Ovary (tissue), 9 donors: ENCODE data around the gene SGCB. TPM values are rescaled to one million over a fixed set of nuclear protein-coding genes. Genes with fewer than 3 reads are reported as not detected.

ENCODE experiments used
- DNase-seq, 5 donors: peaks; one replicate each; pipeline ENCODE4 v3.0.0-alpha.2; 2019 to 2020
- H3K27ac ChIP-seq, 2 donors: fragments of 200-600 bp; one replicate each; pipeline versions ENCODE4 v1.5.1 to v1.8.0; 2019 to 2022
- H3K27me3 ChIP-seq: fragments of 200-600 bp; one replicate; pipeline ENCODE4 v1.8.0; 2022
- H3K36me3 ChIP-seq: fragments of 200-600 bp; sonication (generic); one replicate; pipeline ENCODE4 v1.5.1; 2019
- H3K4me1 ChIP-seq: one replicate; pipeline ENCODE4 v1.8.1; 2013; ENCODE audit warnings: mild to moderate bottlenecking, moderate library complexity; ENCODE audit not compliant: insufficient read depth
- H3K4me3 ChIP-seq: fragments of 200-600 bp; sonication (generic); one replicate; pipeline ENCODE4 v1.5.1; 2017
- H3K9me3 ChIP-seq, 2 donors: fragments of 200-600 bp in 1 of 2; sonication (generic) in 1 of 2; one replicate each; pipeline versions ENCODE4 v1.5.1 to v1.8.1; 2013 to 2019; ENCODE audit warnings: mild to moderate bottlenecking in 1 of 2, moderate library complexity in 1 of 2
- CTCF ChIP-seq, 3 donors: fragments of 450-650 bp in 2 of 3; fragments of 200-600 bp in 1 of 3; IDR thresholded peaks; one replicate each; pipeline versions ENCODE4 v1.5.1 to v1.8.0; 2016 to 2022; ENCODE audit warnings: antibody characterized with exemption in 3 of 3, mild to moderate bottlenecking in 1 of 3
- EP300 ChIP-seq: sonication (generic); formaldehyde crosslinking; IDR thresholded peaks from one replicate; pipeline ENCODE4 v1.6.1; 2017; ENCODE audit warnings: antibody characterized with exemption
- POLR2A ChIP-seq: fragments of 450-650 bp; IDR thresholded peaks from one replicate; pipeline ENCODE4 v1.6.1; 2017; ENCODE audit warnings: antibody characterized with exemption, mild to moderate bottlenecking, moderate library complexity
- WGBS, 3 donors: extraction: QIAGEN DNeasy Blood & Tissue Kit in 1 of 3; methylation state at CpG; one replicate each; pipeline versions ENCODE4 v1.1.5 to v1.1.7; 2013 to 2017; 5-methylcytosine and 5-hydroxymethylcytosine counted together
- intact Hi-C, 4 donors: fragments of 100-400 bp; cut with DNase I; formaldehyde crosslinking; loops; one replicate each; pipeline versions ENCODE4 v1.11.0 to v1.15.1; 2022 to 2023
- polyA plus RNA-seq, 2 donors: library from polyadenylated mRNA; stranded (reverse); fragments of 200-250 nt in 1 of 2; fragments of 350-450 nt in 1 of 2; fragmentation: Illumina TruSeq in 1 of 2; extraction: RNeasy Lipid Tissue Mini Kit (QIAGEN cat#74804) in 1 of 2; gene quantifications; one replicate each; pipeline ENCODE4 v1.2.3, GENCODE V29; 2013 to 2014
- total RNA-seq, 7 donors: library from RNA; depleted of rRNA in 2 of 7; stranded (reverse); fragments of >200 nt in 2 of 7; fragmentation: NEBNext Ultra II Directional in 3 of 7; extraction: Animal tissue kit (Norgen Biotek cat#: 25700) in 3 of 7; gene quantifications; one replicate each; pipeline versions ENCODE4 v1.1.0 to v1.2.4, GENCODE V29; 2016 to 2023
- donor health status: DM: no; HTN: no; CAD: no; lungs with moderate emphysema.
- donor health status: DM: no; HTN: no; CAD: no.
- donor health status: Bipolar disorder and iron deficiency.
- donor health status: DM: yes; HTN: yes; CAD: no.
- donor health status: DM: no; HTN: no; CAD: no.
- donor health status: DM: yes; HTN: yes; CAD: no.

SGCB gene
- total and polyA plus RNA-seq, 9 donors, result 21.3 to 58.2 (median 32.7) TPM

DNA sequence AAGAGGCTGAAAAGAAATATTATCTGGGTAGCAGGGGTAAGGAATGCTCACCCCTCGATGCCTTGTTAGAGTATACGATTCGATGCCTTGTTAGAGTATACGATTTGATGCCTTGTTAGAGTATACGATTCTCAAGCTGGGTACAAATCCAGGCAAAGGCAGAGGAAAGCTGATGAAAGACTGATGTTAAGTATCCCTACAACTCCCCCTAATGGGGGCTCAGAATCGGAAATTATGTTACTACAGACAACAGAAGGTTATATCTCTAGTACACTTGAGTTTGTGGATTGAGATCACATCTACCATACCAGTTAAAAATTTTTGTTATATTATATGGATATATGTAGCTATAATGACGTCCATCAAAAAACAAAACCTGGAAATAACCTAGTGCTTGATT lies 22.7 kb downstream of the SGCB start:
- no peaks in the 10 kb centered on the region for H3K27me3 ChIP-seq
- H3K27ac ChIP-seq, result no peak overlapping the region
- no peak overlapping the region for H3K4me3 ChIP-seq
- H3K36me3 ChIP-seq, result no peaks in the 10 kb centered on the region
- TF ChIP-seq CTCF (IDR thresholded peaks at IDR 0.05) (no peak), EP300 (no peak), POLR2A (no peak)
- peaks cover 2% of the 10 kb centered on the region for H3K4me1 ChIP-seq
- no peaks in the 10 kb centered on the region for H3K9me3 ChIP-seq
- DNase-seq, result no peak
- WGBS, 3 donors, result 47 to 72% (median 62%) methylated on average over 7 of the region's 7 CpGs
- intact Hi-C loops, result loop anchor here in 1 of 4 donors (10.0 kb wide), 1 partner anchor 111 kb away; no protein-coding TSS in a partner anchor

DNA sequence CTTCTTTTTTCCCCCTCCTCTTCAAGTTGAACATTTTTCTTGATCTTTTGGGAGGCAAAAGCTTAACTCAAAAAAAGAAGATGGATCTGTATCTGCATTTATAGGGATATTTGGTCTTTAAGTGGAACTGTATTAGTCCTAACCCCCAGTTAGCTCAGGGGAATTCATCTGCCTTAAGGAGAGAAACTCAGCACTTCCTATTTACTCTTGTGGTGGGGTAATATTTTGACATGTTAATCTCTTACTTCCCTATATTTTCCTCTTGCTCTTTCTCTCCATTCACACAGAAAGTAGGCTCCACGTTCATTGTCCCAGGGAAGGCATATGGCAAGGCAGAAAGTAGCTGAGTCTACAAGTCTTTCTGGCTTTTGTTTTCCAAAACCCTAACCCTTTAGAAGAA lies 23.2 kb downstream of the SGCB start:
- 13 to 41% (median 21%) methylated on average over 1 of the region's 1 CpG for WGBS, 3 donors
- intact Hi-C loops, result loop anchor here in 1 of 4 donors (10.0 kb wide), 1 partner anchor 110 kb away; no protein-coding TSS in a partner anchor

GRCh38 chr4:52012651-52013050 lies 25.4 kb downstream of the SGCB start:
- intact Hi-C loops, result loop anchor here in 1 of 4 donors (10.0 kb wide), 1 partner anchor 108 kb away; no protein-coding TSS in a partner anchor
- 86 to 92% (median 90%) methylated on average over 1 of the region's 1 CpG for WGBS, 3 donors
- no peak for DNase-seq
- Histone ChIP-seq H3K27ac (no peak overlapping the region), H3K27me3 (no peaks in the 10 kb centered on the region), H3K4me1 (peaks cover 2% of the 10 kb centered on the region), H3K36me3 (no peaks in the 10 kb centered on the region), H3K9me3 (no peaks in the 10 kb centered on the region), H3K4me3 (no peak overlapping the region)
- TF ChIP-seq CTCF (IDR thresholded peaks at IDR 0.05), result no peak
- TF ChIP-seq POLR2A, result no peak
- no peak for TF ChIP-seq EP300

More for the DNA sequence above, 23.2 kb downstream of the SGCB start:
- no peak for DNase-seq
- Histone ChIP-seq H3K9me3 (no peaks in the 10 kb centered on the region), H3K4me3 (no peak overlapping the region), H3K4me1 (peaks cover 2% of the 10 kb centered on the region), H3K27ac (no peak overlapping the region), H3K27me3 (no peaks in the 10 kb centered on the region), H3K36me3 (no peaks in the 10 kb centered on the region)
- no peak for TF ChIP-seq CTCF (IDR thresholded peaks at IDR 0.05)
- TF ChIP-seq EP300, result no peak
- no peak for TF ChIP-seq POLR2A

- Histone ChIP-seq H3K9me3 (no peaks in the 10 kb centered on the region), H3K36me3 (no peaks in the 10 kb centered on the region), H3K27ac (no peak overlapping the region), H3K27me3 (no peaks in the 10 kb centered on the region), H3K4me1 (no peaks in the 10 kb centered on the region), H3K4me3 (no peak overlapping the region)
- intact Hi-C loops, result loop anchor here in 1 of 4 donors (10.0 kb wide), 1 partner anchor 106 kb away; no protein-coding TSS in a partner anchor
- no peak for DNase-seq
- TF ChIP-seq EP300, result no peak
- WGBS, 3 donors, result 96 to 98% (median 97%) methylated on average over 2 of the region's 2 CpGs
These were observed 27.1 kb downstream of the SGCB start for GRCh38 chr4:52010986-52011385.

DNA sequence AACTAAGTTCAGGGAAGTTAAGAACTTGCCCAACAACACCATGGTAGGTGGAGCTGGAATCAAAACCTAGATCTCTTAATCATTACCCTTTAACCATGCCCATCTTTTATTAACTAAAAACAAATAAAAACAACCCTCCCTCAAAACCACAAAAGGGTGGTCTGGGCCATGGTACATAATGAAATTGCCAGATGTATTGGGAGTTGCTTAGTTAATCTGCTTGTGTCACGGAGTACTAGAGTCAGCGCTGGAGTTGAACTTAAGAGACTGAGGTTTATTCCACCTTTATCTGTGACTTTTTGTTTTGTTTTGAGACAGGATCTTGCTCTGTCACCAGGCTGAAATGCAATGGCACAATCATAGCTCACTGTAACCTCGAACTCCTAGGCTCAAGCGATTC lies 31.2 kb downstream of the SGCB start:
- no peak for TF ChIP-seq CTCF (IDR thresholded peaks at IDR 0.05)
- no peak for TF ChIP-seq EP300
- DNase-seq, result no peak
- no peaks in the 10 kb centered on the region for H3K27me3 ChIP-seq
- WGBS, 3 donors, result 97 to 99% (median 98%) methylated on average over 4 of the region's 4 CpGs
- no peaks in the 10 kb centered on the region for H3K36me3 ChIP-seq
- no peaks in the 10 kb centered on the region for H3K9me3 ChIP-seq
- no peak overlapping the region for H3K4me3 ChIP-seq
- intact Hi-C loops, result no loop called here
- no peaks in the 10 kb centered on the region for H3K4me1 ChIP-seq
- H3K27ac ChIP-seq, result no peak overlapping the region
